IMR-90 (cell line): Measurements from ENCODE around the gene PIP4K2A. TPM values are rescaled to one million over a fixed set of nuclear protein-coding genes. Genes with fewer than 3 reads are reported as not detected.

Experiments used
- ATAC-seq: fragments of 200-7000 bp; cut with Tn5 transposase; 2 replicates; pipeline ENCODE4 v1.9.1; 2020; ENCODE audit warnings: low read depth, mild to moderate bottlenecking, moderate library complexity
- BruUV-seq: library from RNA; stranded (reverse); fragments of 400-500 nt; replicated peaks from 2 replicates; lab custom pipeline; 2021; lab: Mats Ljungman, UMichigan
- CTCF ChIA-PET: fragments of 300-600 bp; formaldehyde crosslinking; extraction: SDS; loops from one replicate; lab custom pipeline; 2021; ENCODE audit warnings: antibody characterized with exemption; lab: Yijun Ruan, JAX
- POLR2A ChIA-PET: fragments of 300-600 bp; sonication (Branson Sonifier 250); formaldehyde crosslinking; loops from one replicate; lab custom pipeline; 2022; ENCODE audit warnings: antibody characterized with exemption; ENCODE audit not compliant: unreplicated experiment; lab: Charles Lee
- DNase-seq: peaks from one replicate; pipeline ENCODE4 v3.0.0; 2013
- H2AFZ ChIP-seq: replicated peaks from 2 replicates; pipeline ENCODE3; 2013; ENCODE audit warnings: low read length, mild to moderate bottlenecking; ENCODE audit not compliant: poor library complexity
- H2AK5ac ChIP-seq: 2 replicates; pipeline ENCODE4 v1.6.1; 2013; ENCODE audit warnings: low read depth, low read length, inconsistent platforms
- H2AK9ac ChIP-seq: replicated peaks from 2 replicates; pipeline ENCODE3; 2013; ENCODE audit warnings: mild to moderate bottlenecking, low read depth, low read length, moderate library complexity; ENCODE audit not compliant: poor library complexity
- H2BK120ac ChIP-seq: 2 replicates; pipeline ENCODE4 v1.6.1; 2013; ENCODE audit warnings: low read depth, low read length, inconsistent platforms
- H2BK15ac ChIP-seq: 3 replicates; pipeline ENCODE4 v1.6.1; 2013; ENCODE audit warnings: low read depth, low read length, inconsistent platforms
- H2BK20ac ChIP-seq: 2 replicates; pipeline ENCODE4 v1.6.1; 2013; ENCODE audit warnings: low read depth, mild to moderate bottlenecking, inconsistent platforms, low read length, moderate library complexity
- H2BK5ac ChIP-seq: 2 replicates; pipeline ENCODE4 v1.6.1; 2013; ENCODE audit warnings: mild to moderate bottlenecking, low read depth, low read length, inconsistent platforms; ENCODE audit not compliant: poor library complexity, severe bottlenecking
- H3K14ac ChIP-seq: replicated peaks from 2 replicates; pipeline ENCODE4 v1.6.1; 2013; ENCODE audit warnings: low read depth, low read length, inconsistent platforms
- H3K18ac ChIP-seq: 2 replicates; pipeline ENCODE4 v1.6.1; 2013; ENCODE audit warnings: low read depth, low read length, control low read depth
- H3K23ac ChIP-seq: 2 replicates; pipeline ENCODE4 v1.6.1; 2013; ENCODE audit warnings: low read depth, low read length, inconsistent platforms
- H3K27ac ChIP-seq: 2 replicates; pipeline ENCODE4 v1.5.1; 2013; ENCODE audit warnings: mild to moderate bottlenecking, control low read depth, low read length; ENCODE audit not compliant: insufficient read depth
- H3K27me3 ChIP-seq: 2 replicates; pipeline ENCODE4 v1.6.1; 2013; ENCODE audit warnings: low read length; ENCODE audit not compliant: control insufficient read depth, insufficient read depth
- H3K36me3 ChIP-seq: 2 replicates; pipeline ENCODE4 v1.6.1; 2013; ENCODE audit warnings: low read length, mixed read lengths; ENCODE audit not compliant: control insufficient read depth, insufficient read depth
- H3K4ac ChIP-seq: 2 replicates; pipeline ENCODE4 v1.6.1; 2013; ENCODE audit warnings: low read depth, low read length, inconsistent platforms
- H3K4me1 ChIP-seq: 2 replicates; pipeline ENCODE4 v1.6.1; 2013; ENCODE audit warnings: low read length, mixed read lengths; ENCODE audit not compliant: control insufficient read depth, insufficient read depth
- H3K4me2 ChIP-seq: 2 replicates; pipeline ENCODE4 v1.6.1; 2013; ENCODE audit warnings: low read depth, mild to moderate bottlenecking, control low read depth, low read length, moderate library complexity
- H3K4me3 ChIP-seq: 2 replicates; pipeline ENCODE4 v1.5.1; 2013; ENCODE audit warnings: low read depth, mild to moderate bottlenecking, control low read depth, low read length, moderate library complexity; ENCODE audit not compliant: insufficient read depth
- H3K56ac ChIP-seq: 2 replicates; pipeline ENCODE4 v1.6.1; 2013; ENCODE audit warnings: low read length, inconsistent platforms; ENCODE audit not compliant: insufficient read depth; ENCODE audit errors: extremely low read depth
- H3K79me1 ChIP-seq, 2 experiments: 2 replicates each; pipeline ENCODE4 v1.6.1; 2013; ENCODE audit warnings: low read length in 2 of 2, inconsistent platforms in 1 of 2, low read depth in 1 of 2
- H3K9ac ChIP-seq: 2 replicates; pipeline ENCODE4 v1.6.1; 2013; ENCODE audit warnings: low read depth, low read length, control low read depth
- H3K9me1 ChIP-seq: 2 replicates; pipeline ENCODE4 v1.6.1; 2013; ENCODE audit warnings: low read length, inconsistent platforms; ENCODE audit not compliant: insufficient read depth
- H3K9me3 ChIP-seq: 2 replicates; pipeline ENCODE4 v1.6.1; 2013; ENCODE audit warnings: low read length; ENCODE audit not compliant: control insufficient read depth, insufficient read depth
- H4K20me1 ChIP-seq: 2 replicates; pipeline ENCODE4 v1.6.1; 2013; ENCODE audit warnings: low read length, inconsistent platforms; ENCODE audit not compliant: insufficient read depth
- H4K5ac ChIP-seq: 2 replicates; pipeline ENCODE4 v1.6.1; 2013; ENCODE audit warnings: mild to moderate bottlenecking, low read depth, low read length, control low read depth
- H4K8ac ChIP-seq, 2 experiments: 2 replicates each; pipeline ENCODE4 v1.6.1; 2013; ENCODE audit warnings: low read depth in 2 of 2, low read length in 2 of 2, control low read depth in 1 of 2, inconsistent platforms in 1 of 2
- H4K91ac ChIP-seq: 2 replicates; pipeline ENCODE4 v1.6.1; 2013; ENCODE audit warnings: low read depth, low read length, inconsistent platforms; ENCODE audit not compliant: insufficient read depth
- CEBPB ChIP-seq: IDR thresholded peaks from 2 replicates; pipeline ENCODE4 v1.6.1; 2012; ENCODE audit warnings: low read depth, low read length, improper control_type of control experiment
- CHD1 ChIP-seq: IDR thresholded peaks from 2 replicates; pipeline ENCODE4 v1.6.1; 2012; ENCODE audit warnings: low read depth, low read length, improper control_type of control experiment
- FOS ChIP-seq: fragments of 150-350 bp; IDR thresholded peaks from 2 replicates; pipeline ENCODE4 v1.6.1; 2016; ENCODE audit warnings: low read depth, low read length
- MAFK ChIP-seq: IDR thresholded peaks from 2 replicates; pipeline ENCODE4 v1.6.1; 2012; ENCODE audit warnings: low read depth, low read length, improper control_type of control experiment
- MAZ ChIP-seq: IDR thresholded peaks from 2 replicates; pipeline ENCODE4 v1.6.1; 2012; ENCODE audit warnings: low read depth, mild to moderate bottlenecking, low read length, improper control_type of control experiment, moderate library complexity, borderline replicate concordance
- MXI1 ChIP-seq: IDR thresholded peaks from 2 replicates; pipeline ENCODE4 v1.6.1; 2012; ENCODE audit warnings: low read depth, mild to moderate bottlenecking, low read length, moderate library complexity, borderline replicate concordance
- POLR2A ChIP-seq: IDR thresholded peaks from 2 replicates; pipeline ENCODE4 v1.6.1; 2012; ENCODE audit warnings: mild to moderate bottlenecking, low read depth, low read length
- RAD21 ChIP-seq: IDR thresholded peaks from 2 replicates; pipeline ENCODE4 v1.6.1; 2012; ENCODE audit warnings: low read length, improper control_type of control experiment
- RFX5 ChIP-seq: IDR thresholded peaks from 2 replicates; pipeline ENCODE4 v1.8.0; 2012; ENCODE audit warnings: low read depth, mild to moderate bottlenecking, low read length, moderate library complexity
- WGBS, 2 experiments: methylation state at CpG; one replicate each; pipeline versions ENCODE4 v1.1.5 to v1.1.7; 2013; ENCODE audit warnings: missing lambda C conversion rate in 2 of 2; ENCODE audit not compliant: insufficient read length in 1 of 2; ENCODE audit errors: extremely low coverage in 2 of 2; 5-methylcytosine and 5-hydroxymethylcytosine counted together
- dilution Hi-C: fragments of 300-500 bp; cut with HindIII; formaldehyde crosslinking; loops from one replicate; pipeline ENCODE4 v1.14.3; 2018; ENCODE audit warnings: low sequenced_read_pairs; ENCODE audit not compliant: unreplicated experiment
- in situ Hi-C: fragments of 300-500 bp; cut with MboI; formaldehyde crosslinking; loops from 3 replicates; pipeline ENCODE4 v1.14.3; 2019; ENCODE audit warnings: low sequenced_read_pairs, inconsistent platforms, mixed read lengths
- intact Hi-C: fragments of 100-400 bp; cut with micrococcal nuclease; formaldehyde crosslinking; loops from 2 replicates; pipeline ENCODE4 v1.10.0; 2022
- polyA plus RNA-seq, 3 experiments: library from polyadenylated mRNA; depleted of rRNA; stranded (reverse); fragments of >200 nt; gene quantifications; 2 replicates each; pipeline ENCODE4 v1.2.3, GENCODE V29; 2012; ENCODE audit warnings: low replicate concordance in 1 of 3
- total RNA-seq: library from RNA; depleted of rRNA; stranded (reverse); fragments of >200 nt; gene quantifications from 2 replicates; pipeline ENCODE4 v1.2.3, GENCODE V29; 2012
- TF ChIP-seq, protein P1 (sequence below): conservative IDR thresholded peaks from 2 replicates; pipeline ENCODE4 v1.5.1; 2012; ENCODE audit warnings: mild to moderate bottlenecking, low read depth, low read length, improper control_type of control experiment
- TF ChIP-seq, protein P2 (sequence below): fragments of 150-350 bp; IDR thresholded peaks from 2 replicates; pipeline ENCODE4 v1.6.1; 2017; ENCODE audit warnings: mild to moderate bottlenecking, antibody characterized with exemption, low read length, low read depth

The PIP4K2A gene
- total and polyA plus RNA-seq, 2 of the 4 experiments (the other 2 are of a cell fraction), result 9.8 to 18.1 TPM

DNA sequence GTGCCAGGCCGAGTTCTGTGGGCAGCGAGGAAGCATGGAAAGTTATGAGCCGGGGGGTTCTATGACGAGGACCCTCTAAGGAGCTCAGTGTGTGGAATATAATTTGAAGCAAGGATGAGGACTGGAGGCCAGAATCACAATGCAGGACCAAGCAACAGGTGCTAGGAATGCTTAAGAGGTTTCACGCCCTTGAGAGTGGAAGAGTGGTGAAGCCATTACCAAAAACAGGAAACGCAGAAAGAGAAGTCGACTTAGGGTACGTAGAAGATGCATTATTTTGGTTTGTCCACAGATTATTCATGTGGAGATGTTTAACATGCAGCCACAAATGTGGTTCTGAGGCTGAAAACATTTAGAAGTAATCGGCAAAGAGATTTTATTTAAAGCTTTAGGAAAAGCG, 78.7 kb downstream of the PIP4K2A start:
- no peak overlapping the region for H3K9ac ChIP-seq
- in situ Hi-C loops (no loop called here), intact Hi-C loops (no loop called here), dilution Hi-C loops (no loop called here)
- no TSS peak for BruUV-seq
- TF ChIP-seq POLR2A (no peak), CEBPB (no peak), MAZ (no peak), RFX5 (no peak), MXI1 (no peak), CHD1 (no peak), FOS (no peak), RAD21 (no peak), MAFK (no peak)
- TF ChIP-seq, protein P1, sequence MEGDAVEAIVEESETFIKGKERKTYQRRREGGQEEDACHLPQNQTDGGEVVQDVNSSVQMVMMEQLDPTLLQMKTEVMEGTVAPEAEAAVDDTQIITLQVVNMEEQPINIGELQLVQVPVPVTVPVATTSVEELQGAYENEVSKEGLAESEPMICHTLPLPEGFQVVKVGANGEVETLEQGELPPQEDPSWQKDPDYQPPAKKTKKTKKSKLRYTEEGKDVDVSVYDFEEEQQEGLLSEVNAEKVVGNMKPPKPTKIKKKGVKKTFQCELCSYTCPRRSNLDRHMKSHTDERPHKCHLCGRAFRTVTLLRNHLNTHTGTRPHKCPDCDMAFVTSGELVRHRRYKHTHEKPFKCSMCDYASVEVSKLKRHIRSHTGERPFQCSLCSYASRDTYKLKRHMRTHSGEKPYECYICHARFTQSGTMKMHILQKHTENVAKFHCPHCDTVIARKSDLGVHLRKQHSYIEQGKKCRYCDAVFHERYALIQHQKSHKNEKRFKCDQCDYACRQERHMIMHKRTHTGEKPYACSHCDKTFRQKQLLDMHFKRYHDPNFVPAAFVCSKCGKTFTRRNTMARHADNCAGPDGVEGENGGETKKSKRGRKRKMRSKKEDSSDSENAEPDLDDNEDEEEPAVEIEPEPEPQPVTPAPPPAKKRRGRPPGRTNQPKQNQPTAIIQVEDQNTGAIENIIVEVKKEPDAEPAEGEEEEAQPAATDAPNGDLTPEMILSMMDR, result no peak
- TF ChIP-seq, protein P2, sequence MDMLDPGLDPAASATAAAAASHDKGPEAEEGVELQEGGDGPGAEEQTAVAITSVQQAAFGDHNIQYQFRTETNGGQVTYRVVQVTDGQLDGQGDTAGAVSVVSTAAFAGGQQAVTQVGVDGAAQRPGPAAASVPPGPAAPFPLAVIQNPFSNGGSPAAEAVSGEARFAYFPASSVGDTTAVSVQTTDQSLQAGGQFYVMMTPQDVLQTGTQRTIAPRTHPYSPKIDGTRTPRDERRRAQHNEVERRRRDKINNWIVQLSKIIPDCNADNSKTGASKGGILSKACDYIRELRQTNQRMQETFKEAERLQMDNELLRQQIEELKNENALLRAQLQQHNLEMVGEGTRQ, result no peak
- no peak for DNase-seq
- H3K18ac ChIP-seq, result no peak overlapping the region
- H3K27me3 ChIP-seq, result no peaks in the 10 kb centered on the region
- H4K20me1 ChIP-seq, result 0 out of 2 replicates have a peak, but pooled peaks cover 3% of the 10 kb centered on the region
- H3K36me3 ChIP-seq, result no peaks in the 10 kb centered on the region
- no peak overlapping the region for H3K4me2 ChIP-seq
- H3K23ac ChIP-seq, result no peak overlapping the region
- no peaks in the 10 kb centered on the region; the same call in 1 of the 2 replicates for H3K4me1 ChIP-seq
- no peak overlapping the region for H2BK120ac ChIP-seq
- H4K91ac ChIP-seq, result no peak overlapping the region
- 100% methylated on average over 5 of the region's 10 CpGs; no CpG with 5 or more reads in 1 of the 2 experiments for WGBS, 2 experiments
- no peak overlapping the region for H3K56ac ChIP-seq
- H2BK20ac ChIP-seq, result no peak overlapping the region
- H3K27ac ChIP-seq, result no peak overlapping the region
- H3K79me1 ChIP-seq, result peaks cover 41 to 73% of the 10 kb centered on the region in 2 experiments
- no peak overlapping the region for H2AFZ ChIP-seq
- H3K9me1 ChIP-seq, result peaks cover 13% of the 10 kb centered on the region
- H4K5ac ChIP-seq, result no peak overlapping the region
- H4K8ac ChIP-seq, result no peak overlapping the region
- H2AK9ac ChIP-seq, result no peak overlapping the region
- POLR2A ChIA-PET, result no interaction called here
- no peak overlapping the region for H3K4me3 ChIP-seq
- CTCF ChIA-PET, result no interaction called here
- no peak overlapping the region for H2AK5ac ChIP-seq
- H2BK5ac ChIP-seq, result no peak overlapping the region
- H2BK15ac ChIP-seq, result no peak overlapping the region
- no peak overlapping the region for H3K14ac ChIP-seq
- no peak for ATAC-seq
- H3K9me3 ChIP-seq, result no peaks in the 10 kb centered on the region
- no peak overlapping the region for H3K4ac ChIP-seq
